Measurements from ENCODE around the gene SOX5.

DNA sequence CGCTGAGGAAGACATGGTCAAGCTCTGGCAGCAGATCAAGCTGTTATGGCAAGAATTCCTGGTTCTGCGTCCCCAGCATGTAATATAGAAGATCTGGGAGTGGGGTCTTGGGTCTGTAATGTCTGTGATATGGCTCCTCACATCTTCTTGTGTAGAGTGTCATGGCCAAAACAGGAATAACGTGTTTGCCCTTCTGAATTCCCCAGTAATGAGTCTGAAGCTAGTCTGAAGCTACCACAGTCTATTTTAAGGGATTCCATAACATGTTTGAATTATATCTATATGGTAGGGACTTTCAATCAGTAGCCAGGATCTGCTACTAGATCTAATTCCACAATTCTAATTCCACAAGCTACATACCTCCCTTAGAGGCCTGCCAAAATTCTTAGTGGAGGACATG, 31.4 kb upstream of the SOX5 start:
- TF ChIP-seq, protein P1, sequence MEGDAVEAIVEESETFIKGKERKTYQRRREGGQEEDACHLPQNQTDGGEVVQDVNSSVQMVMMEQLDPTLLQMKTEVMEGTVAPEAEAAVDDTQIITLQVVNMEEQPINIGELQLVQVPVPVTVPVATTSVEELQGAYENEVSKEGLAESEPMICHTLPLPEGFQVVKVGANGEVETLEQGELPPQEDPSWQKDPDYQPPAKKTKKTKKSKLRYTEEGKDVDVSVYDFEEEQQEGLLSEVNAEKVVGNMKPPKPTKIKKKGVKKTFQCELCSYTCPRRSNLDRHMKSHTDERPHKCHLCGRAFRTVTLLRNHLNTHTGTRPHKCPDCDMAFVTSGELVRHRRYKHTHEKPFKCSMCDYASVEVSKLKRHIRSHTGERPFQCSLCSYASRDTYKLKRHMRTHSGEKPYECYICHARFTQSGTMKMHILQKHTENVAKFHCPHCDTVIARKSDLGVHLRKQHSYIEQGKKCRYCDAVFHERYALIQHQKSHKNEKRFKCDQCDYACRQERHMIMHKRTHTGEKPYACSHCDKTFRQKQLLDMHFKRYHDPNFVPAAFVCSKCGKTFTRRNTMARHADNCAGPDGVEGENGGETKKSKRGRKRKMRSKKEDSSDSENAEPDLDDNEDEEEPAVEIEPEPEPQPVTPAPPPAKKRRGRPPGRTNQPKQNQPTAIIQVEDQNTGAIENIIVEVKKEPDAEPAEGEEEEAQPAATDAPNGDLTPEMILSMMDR (IDR thresholded peaks at IDR 0.05 in 2 of 3, conservative IDR thresholded peaks at IDR 0.05 in 1 of 3; ENCODE audit: borderline replicate concordance in 1 of 3, insufficient read depth in 1 of 3, low read depth in 2 of 3, low read length in 2 of 3), result no peak
- TF ChIP-seq EZH2 (IDR thresholded peaks at IDR 0.05) (no peak), ZFX (IDR thresholded peaks at IDR 0.05) (no peak), ZBTB33 (IDR thresholded peaks at IDR 0.05; ENCODE audit: extremely low read depth, insufficient replicate concordance, low read length) (no peak), TCF7L2 (IDR thresholded peaks at IDR 0.05; ENCODE audit: borderline replicate concordance, extremely low read depth, insufficient read depth, insufficient read length) (no peak)
